ENCODE measurements around the gene PUS7.
"Not testable (repeated sequence)": the region's sequence is repeated elsewhere in the genome, so short reads cannot be mapped to it uniquely, and the experiment has no call there.

Gene PUS7, protein sequence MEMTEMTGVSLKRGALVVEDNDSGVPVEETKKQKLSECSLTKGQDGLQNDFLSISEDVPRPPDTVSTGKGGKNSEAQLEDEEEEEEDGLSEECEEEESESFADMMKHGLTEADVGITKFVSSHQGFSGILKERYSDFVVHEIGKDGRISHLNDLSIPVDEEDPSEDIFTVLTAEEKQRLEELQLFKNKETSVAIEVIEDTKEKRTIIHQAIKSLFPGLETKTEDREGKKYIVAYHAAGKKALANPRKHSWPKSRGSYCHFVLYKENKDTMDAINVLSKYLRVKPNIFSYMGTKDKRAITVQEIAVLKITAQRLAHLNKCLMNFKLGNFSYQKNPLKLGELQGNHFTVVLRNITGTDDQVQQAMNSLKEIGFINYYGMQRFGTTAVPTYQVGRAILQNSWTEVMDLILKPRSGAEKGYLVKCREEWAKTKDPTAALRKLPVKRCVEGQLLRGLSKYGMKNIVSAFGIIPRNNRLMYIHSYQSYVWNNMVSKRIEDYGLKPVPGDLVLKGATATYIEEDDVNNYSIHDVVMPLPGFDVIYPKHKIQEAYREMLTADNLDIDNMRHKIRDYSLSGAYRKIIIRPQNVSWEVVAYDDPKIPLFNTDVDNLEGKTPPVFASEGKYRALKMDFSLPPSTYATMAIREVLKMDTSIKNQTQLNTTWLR

GRCh38 chr7:105521717-105522463 is at the start of gene PUS7:
TSS of gene PUS7 (minus strand) at chr7:105522271. CDS start at chr7:105508512, 13,759 bp downstream.
- peak; percentile 60 for DNase-seq (ENCODE audit: low read depth)

- no peak for DNase-seq (ENCODE audit: low read depth)
These were observed 45.8 kb upstream of the PUS7 start for GRCh38 chr7:105567821-105568220.

- DNase-seq (ENCODE audit: low read depth), result no peak
These were observed 45.0 kb upstream of the PUS7 start for GRCh38 chr7:105567024-105567423.

DNA sequence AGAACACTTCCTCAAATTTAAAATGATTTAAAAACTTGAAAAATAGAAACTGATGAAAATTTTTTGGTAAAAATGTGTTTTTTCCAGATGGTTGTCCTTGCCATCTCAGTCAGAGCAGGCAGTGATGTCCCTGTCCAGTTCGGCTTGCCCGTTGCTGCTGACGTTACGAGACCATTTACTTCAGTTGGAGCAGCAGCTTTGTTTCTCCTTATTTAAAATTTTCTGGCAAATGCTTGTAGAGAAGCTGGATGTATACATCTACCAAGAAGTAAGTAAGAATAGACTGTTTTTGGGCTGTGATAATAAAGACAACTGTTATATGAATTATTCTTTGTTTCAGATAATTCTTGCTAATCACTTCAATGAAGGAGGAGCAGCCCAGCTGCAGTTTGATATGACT is 43.1 kb upstream of the PUS7 start:
- DNase-seq (ENCODE audit: low read depth), result no peak

GRCh38 chr7:105559926-105560325 is 37.9 kb upstream of the PUS7 start:
- DNase-seq (ENCODE audit: low read depth), result no peak

GRCh38 chr7:105538339-105538738 is 16.3 kb upstream of the PUS7 start:
- no peak for DNase-seq (ENCODE audit: low read depth)

- no peak for DNase-seq (ENCODE audit: low read depth)
These were observed 10.8 kb upstream of the PUS7 start for GRCh38 chr7:105532709-105533460.

- DNase-seq (ENCODE audit: low read depth), result peak; percentile 77
These were observed 10.0 kb upstream of the PUS7 start, which contains the start of gene RINT1 for GRCh38 chr7:105531792-105532671. TSS of gene RINT1 (plus strand) at chr7:105532201. CDS start at chr7:105532316, 115 bp downstream.

DNA sequence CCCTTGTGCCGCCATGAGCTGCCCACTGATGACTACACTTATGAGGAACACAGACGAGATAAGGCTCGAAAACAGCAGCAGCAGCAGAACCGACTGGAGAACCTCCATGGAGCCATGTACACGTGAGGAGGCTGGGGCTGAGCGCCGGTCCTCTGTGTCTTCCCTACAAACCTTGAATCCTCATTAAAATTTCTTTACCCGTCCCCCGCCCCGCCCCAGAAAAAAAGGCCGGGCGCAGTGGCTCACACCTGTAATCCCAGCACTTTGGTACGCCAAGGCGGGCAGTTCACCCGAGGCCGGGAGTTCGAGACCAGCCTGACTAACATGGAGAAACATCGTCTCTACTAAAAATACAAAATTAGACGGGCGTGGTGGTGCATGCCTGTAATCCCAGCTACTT is 8.5 kb upstream of the PUS7 start:
- no peak for DNase-seq (ENCODE audit: low read depth)

DNA sequence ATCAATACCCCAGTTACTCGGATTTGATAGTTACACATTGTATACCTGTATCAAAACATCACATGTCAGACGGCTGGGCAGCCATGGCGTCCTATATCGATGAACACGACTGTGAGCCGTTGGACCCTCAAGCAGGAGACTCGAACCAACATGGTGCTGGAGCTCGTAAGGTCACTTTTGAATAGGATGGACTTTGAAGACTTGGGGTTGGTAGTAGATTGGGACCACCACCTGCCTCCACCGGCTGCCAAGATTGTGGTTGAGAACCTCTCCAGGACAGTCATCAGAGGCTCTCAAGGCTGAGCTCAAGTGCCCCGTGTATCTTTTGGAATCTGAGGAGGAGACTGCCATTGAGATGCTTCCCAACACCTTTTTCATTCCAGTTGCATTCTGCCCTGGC is 8.1 kb upstream of the PUS7 start:
- no peak for DNase-seq (ENCODE audit: low read depth)

DNA sequence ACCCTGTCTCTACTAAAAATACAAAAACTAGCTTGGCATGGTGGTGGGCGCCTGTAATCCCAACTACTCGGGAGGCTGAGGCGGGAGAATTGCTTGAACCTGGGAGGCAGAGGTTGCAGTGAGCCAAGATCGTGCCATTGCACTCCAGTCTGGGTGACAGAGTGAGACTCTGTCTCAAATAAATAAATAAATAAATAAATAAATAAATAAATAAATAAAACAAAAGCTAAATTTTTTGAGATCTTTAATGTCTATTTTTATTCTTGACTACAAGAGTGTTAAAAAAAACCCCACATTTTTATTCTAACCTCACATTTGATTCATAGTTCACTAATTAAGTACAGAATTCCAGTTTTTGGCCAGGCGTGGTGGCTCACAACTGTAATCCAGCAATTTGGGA is 5.7 kb upstream of the PUS7 start:
- DNase-seq (ENCODE audit: low read depth), result not testable (repeated sequence)

DNA sequence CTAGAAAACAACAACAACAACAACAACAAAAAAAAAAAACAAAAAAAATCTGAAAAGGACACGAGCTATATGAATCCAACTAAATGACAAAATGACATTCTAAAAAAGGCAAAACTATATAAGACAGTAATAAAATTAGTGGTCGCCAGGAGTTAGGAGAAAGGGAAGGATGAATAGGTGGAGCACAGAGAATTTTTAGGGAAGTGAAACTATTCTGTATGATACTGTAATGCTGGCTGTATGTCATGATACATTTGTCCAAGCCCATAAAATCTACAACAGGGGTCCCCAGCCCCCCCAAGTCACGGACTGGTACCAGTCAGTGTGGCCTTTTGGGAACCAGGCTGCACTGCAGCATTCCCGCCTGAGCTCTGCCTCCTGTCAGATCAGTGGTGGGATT is 2.8 kb upstream of the PUS7 start:
- no peak for DNase-seq (ENCODE audit: low read depth)

DNA sequence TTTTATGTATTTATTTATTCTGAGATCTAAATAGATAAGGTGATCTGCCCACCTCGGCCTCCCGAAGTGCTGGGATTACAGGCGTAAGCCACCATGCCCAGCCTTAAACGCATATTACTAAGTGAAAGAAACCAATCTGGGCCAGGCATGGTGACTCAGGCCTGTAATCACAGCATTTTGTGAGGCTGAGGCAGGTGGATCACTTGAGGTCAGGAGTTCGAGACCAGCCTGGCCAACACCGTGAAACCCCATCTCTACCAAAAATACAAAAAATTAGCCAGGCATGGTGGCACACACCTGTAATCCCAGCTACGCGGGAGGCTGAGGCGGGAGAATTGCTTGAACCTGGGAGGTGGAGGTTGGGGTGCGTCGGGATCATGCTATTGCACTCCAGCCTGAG is 2.4 kb upstream of the PUS7 start:
- not testable (repeated sequence) for DNase-seq (ENCODE audit: low read depth)

DNA sequence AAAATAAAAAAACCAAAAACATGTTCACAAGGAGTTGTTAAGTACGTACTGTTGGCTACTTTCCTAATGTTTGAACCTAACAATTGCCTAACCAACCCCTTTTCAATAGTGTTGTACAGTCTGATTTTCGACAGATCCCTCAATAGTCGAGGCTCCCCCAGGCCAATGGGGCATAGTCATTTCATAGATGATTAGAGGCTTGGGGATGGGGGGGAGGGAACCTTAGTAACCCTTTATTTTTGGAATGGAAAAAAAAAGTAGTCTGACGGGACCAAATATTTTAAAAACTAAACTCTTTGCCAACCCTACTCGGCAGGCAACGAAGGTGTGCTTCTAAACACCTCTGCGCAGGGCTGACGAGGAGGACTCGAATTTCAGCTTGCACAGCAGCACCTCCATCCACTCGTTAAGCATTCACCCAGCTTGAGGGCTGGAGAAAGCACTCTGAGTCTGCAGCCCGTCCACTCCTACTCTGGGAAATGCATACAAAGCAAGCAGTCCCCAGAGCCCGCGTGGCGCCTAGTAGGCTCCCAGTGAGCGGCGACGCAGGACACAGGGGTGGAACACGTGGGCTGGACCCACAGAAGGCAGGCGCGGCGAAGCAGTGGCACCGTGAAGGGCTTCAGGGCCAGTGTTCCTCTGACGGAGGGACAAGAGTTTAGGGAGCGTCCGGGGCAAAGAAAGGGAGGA is 899 bp downstream of the PUS7 start:
- DNase-seq (ENCODE audit: low read depth), result peak; percentile 17

GRCh38 chr7:105520620-105521019 is 1.5 kb downstream of the PUS7 start:
- not testable (repeated sequence) for DNase-seq (ENCODE audit: low read depth)

- no peak for DNase-seq (ENCODE audit: low read depth)
These were observed 2.7 kb downstream of the PUS7 start for GRCh38 chr7:105519353-105519752.

GRCh38 chr7:105515610-105516009 is 6.5 kb downstream of the PUS7 start:
- DNase-seq (ENCODE audit: low read depth), result not testable (repeated sequence)

- DNase-seq (ENCODE audit: low read depth), result no peak
These were observed 9.0 kb downstream of the PUS7 start for GRCh38 chr7:105512926-105513526.

- no peak for DNase-seq (ENCODE audit: low read depth)
These were observed 9.7 kb downstream of the PUS7 start for GRCh38 chr7:105512415-105512814.

DNA sequence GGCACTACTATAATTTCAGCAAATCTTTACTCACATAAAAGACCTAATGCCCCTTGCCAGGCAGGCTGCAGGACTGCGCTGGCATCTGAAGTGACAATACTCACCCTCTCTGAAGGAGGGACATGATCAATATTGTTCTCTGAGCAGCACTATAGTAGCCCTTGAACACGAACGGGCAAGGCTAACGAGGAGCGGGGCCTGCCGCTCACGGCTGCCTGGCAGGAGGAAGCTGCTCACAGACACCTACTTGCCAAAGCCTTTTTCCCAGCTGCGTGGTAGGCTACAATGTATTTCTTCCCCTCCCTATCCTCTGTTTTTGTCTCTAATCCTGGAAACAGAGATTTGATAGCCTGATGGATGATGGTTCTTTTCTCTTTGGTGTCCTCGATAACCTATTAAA is 19.9 kb downstream of the PUS7 start:
- no peak for DNase-seq (ENCODE audit: low read depth)
